Measurements from ENCODE around the gene CDC73.
"Not testable (repeated sequence)": the region's sequence is repeated elsewhere in the genome, so short reads cannot be mapped to it uniquely, and the experiment has no call there.

Gene CDC73

GRCh38 chr1:193234530-193234929, 112.7 kb downstream of the CDC73 start:
- DNase-seq (ENCODE audit: low read depth): no peak

- no peak for DNase-seq (ENCODE audit: low read depth)
Measured at GRCh38 chr1:193237381-193237978, 115.6 kb downstream of the CDC73 start.

- no peak for DNase-seq (ENCODE audit: low read depth)
Measured at GRCh38 chr1:193240609-193241008, 118.8 kb downstream of the CDC73 start.

DNA sequence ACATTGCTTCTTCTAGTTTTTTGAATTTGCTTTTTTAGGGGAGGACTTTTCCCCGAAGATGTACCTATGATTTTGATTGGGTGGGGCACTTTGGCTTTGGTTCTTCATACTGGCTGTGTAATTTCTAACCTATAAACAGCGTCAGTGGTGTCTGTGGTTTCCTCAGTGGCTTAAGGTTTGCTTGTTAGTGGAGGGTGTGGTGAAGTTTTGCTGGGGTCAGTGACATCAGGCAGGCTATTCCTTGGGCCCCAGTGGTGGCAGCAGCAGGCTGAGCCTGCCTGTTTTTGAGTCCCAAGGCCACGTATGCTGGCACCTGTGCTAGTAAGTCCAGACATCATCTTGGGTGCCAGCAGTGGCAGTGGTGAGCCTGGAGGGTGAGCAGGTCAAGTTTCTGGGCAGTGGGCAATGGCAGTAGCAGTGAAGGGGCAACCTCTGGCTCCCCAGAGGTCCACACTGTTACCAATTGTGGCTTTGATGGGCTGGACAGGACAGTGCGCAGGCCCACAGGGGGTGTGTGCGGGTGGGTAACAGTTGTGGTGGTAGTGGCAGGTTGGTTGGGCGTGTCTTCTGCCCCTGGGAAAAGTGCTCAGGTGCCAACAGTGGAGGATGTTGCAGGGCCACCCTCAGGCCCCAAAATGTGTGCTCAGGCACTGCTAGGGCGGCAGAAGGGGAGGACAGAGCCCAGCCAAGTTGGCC, 119.4 kb downstream of the CDC73 start:
- no peak for DNase-seq (ENCODE audit: low read depth)

DNA sequence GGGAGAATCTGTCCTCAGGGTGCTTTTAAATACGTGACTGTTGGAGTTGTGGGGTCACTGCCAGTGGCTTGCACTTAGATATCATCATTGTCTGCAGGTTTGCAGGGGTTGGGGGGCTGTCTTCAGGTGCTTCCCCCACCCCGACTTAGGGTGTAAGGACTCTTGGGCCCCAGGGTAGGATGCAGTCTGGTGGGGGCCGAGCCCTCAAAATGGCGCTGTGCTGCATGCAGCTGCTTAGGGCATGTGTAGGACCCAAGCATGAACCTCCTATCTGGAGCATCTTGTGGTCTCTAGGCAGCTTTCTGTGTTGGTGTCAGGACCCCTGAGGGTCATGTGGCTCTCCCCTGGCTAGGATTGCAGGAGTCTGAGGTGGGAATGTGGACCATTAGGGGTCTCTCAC, 120.2 kb downstream of the CDC73 start:
- DNase-seq (ENCODE audit: low read depth): no peak

DNA sequence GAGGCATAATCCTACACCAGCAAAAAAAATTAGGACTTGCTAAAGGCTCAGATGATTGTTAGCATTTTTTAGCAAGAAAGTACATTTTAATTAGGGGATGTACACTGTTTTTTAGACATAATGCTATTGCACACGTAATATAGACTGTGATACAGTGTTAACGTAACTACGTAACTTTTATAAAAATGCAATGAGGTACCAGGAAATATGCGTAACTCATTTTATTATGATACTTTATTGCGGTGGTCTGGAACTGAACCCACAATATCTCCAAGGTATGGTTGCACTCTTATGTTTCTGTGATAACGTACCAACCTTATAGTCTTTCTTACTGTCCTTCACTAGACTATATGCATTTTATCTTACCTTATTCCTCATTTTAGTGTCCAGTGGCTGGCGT, 127.4 kb downstream of the CDC73 start:
- no peak for DNase-seq (ENCODE audit: low read depth)

- no peak for DNase-seq (ENCODE audit: low read depth)
Measured at GRCh38 chr1:193251950-193252349, 130.1 kb downstream of the CDC73 start.

DNA sequence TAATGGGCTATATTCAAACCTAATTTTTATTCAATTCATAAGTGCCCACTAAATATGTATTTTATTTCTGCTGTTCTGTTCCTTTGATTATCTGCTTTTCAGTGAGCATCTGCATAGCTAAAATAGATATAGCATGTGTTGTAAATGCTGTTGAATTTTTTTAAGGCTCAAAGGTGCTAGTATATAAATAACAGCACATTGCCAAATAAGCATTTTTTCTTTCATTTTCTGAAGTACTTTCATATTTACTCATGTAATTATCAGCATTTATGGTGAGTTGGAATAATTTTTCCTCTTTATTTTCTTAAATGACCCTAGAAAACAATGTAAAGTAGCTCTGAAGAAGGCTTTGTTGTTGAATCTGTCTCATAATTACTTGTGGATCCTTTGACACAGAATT, 134.2 kb downstream of the CDC73 start:
- no peak for DNase-seq (ENCODE audit: low read depth)

DNA sequence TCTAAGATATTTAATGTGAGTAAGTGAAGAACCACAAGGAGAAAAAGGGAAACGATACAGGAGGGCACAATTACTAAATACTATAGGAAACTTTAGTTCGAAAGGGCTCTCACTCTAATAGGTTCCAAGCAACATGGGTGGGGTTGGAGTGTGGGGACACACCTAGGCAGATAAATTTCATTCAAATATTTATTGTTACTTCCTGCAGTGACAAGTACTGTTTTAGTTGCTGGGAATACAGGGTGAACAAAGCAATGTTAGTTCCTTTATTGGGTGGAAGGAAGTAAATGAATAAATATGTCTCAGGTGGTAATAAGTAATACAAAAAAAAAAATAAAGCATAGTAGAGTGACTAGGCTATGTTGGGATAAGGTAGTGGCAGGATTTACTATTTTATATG, 137.8 kb downstream of the CDC73 start:
- DNase-seq (ENCODE audit: low read depth): no peak

GRCh38 chr1:193260056-193260745, 138.4 kb downstream of the CDC73 start:
- DNase-seq (ENCODE audit: low read depth): no peak

DNA sequence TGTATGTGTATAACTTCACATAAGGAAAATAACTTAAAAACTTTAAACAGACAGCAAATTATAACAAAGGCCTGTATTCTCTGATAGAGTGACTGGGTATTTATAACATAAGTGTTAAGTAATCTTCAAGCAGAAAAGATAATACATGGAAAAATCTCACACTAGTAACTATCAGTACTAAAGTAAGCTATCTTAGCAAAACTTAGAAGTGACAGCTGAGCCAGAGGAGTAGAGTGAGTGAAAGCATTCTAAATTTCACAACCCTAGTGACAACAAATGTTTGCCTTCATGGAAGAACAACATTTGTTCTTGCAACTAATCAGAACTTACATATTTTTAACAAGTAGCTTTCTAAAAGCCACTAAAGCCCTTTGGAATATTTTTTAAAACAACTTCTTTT, 139.1 kb downstream of the CDC73 start:
- no peak for DNase-seq (ENCODE audit: low read depth)

DNA sequence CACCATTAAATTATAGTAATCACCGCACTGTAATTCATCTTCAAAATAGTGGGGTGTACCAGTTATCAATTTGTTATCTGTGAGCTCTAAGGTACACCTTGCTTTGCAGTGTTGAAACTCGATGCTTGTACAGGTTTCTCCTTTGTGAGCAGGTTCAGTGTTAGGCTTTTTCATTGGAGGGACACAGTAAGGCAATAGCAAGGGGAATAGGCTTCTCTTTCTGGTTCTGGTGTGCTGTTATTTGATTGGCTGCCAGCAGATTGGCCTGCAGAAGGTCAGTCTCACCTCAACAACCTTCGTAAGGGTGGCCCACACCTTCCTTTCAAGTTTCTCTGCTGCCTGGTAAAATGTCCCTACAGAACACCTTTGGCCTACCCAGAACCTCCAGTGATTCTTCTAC, 140.8 kb downstream of the CDC73 start:
- no peak for DNase-seq (ENCODE audit: low read depth)

DNA sequence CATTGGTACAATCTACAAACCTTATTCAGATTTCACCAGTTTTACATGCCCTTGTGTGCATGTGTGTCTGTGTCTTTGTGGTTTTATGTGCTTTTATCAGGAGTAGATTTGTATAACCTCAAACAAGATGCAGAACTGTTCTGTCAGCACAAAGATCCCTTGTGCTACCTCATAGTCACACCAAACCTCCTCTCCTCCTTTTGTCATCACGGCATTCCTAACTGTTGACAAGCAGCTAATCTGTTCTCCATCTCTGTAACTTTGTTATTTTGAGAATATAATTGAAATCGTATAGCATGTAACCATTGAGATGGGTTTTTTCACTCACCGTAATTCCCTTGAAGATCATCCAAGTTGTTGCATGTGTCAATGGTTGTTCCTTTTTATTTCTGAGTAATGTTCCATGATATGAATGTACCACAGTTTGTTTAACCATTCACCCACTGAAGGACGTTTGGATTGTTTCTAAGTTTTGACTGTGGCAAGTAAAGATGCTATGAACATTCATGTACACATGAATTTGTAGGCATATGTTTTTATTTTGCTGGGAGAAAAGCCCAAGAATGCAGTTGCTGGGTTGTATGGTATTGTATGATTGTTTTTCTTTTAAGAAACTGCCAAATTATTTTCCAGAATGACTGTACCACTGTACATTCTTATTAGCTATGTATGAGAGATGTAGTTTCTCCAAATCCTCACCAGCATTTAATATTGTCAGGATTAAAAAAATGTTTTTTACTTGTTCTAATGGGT, 142.7 kb downstream of the CDC73 start:
- no peak for DNase-seq (ENCODE audit: low read depth)

DNA sequence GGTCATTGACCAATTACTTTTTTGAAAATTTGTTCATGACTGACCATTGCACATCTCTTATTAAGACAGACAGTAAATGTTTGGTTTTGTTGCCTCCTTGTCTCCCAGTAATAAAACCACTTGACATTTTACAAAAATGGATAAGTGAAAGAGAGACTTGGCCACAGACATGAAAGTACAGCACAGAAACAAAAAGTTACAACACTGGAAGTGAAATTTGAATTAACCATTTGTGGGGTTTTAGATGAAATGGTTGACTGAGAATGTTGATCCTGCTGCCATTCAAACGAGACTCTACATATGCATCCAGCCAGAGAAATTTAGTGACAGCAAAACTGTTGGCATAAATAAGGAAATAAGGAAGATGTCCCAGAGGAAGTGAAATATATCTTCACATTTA, 143.9 kb downstream of the CDC73 start:
- DNase-seq (ENCODE audit: low read depth): no peak

GRCh38 chr1:193266794-193267193, 145.0 kb downstream of the CDC73 start:
- not testable (repeated sequence) for DNase-seq (ENCODE audit: low read depth)

GRCh38 chr1:193270996-193271395, 149.2 kb downstream of the CDC73 start:
- DNase-seq (ENCODE audit: low read depth): no peak

DNA sequence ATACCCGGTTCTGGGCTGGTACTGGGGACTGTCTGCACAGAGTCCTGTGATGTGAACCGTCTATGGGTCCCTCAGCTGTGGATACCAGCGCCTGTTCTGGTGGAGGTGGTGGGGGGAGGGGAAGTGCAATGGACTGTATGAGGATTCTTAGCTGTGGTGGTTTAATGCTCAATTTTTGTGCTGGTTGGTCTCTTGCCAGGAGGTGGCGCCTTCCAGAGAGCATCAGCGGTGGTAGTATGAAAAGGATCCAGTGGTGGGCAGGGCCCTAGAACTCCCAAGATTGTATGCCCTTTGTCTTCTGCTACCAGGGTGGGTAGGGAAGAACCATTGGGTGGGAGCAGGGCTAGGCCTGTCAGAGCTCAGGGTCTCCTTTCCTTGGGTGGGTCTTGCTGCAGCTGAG, 153.9 kb downstream of the CDC73 start:
- DNase-seq (ENCODE audit: low read depth): no peak

- no peak for DNase-seq (ENCODE audit: low read depth)
Measured at GRCh38 chr1:193278968-193279367, 157.1 kb downstream of the CDC73 start.

GRCh38 chr1:193281894-193282293, 160.1 kb downstream of the CDC73 start:
- no peak for DNase-seq (ENCODE audit: low read depth)

GRCh38 chr1:193283016-193283415, 161.2 kb downstream of the CDC73 start:
- no peak for DNase-seq (ENCODE audit: low read depth)

DNA sequence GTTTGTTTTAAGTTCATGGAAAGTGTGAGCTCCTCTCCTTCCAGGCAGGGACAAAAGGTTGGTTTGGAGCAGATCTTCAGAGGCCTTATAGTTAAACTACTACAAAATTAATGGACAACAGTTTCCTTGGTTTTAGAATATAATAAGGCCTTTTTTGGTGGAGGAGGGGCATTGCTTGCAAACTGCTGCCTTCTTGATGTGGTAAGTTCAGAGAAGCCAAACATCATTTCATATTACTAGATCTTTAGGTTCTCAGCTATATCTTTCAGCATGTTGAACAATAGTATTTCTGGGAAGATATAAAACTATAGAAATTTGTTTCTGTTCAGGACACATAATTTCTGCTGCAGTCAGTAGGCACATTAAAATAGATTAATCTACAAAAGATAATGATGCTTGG, 162.4 kb downstream of the CDC73 start:
- DNase-seq (ENCODE audit: low read depth): no peak

- no peak for DNase-seq (ENCODE audit: low read depth)
Measured at GRCh38 chr1:193285641-193286040, 163.8 kb downstream of the CDC73 start.

Measured in T-helper 22 cell (primary cell).